Posterior cingulate gyrus (tissue), 11 donors: Measurements from ENCODE around the gene SNX24.

Source experiments
- DNase-seq, 10 donors: peaks; one replicate each; pipeline versions ENCODE4 v3.0.0 to v3.0.0-alpha.2; 2020 to 2021; ENCODE audit warnings: mixed read lengths in 3 of 10
- intact Hi-C: fragments of 100-400 bp; cut with DNase I; formaldehyde crosslinking; loops from one replicate; pipeline ENCODE4 v1.15.1; 2023

SNX24 gene

DNA sequence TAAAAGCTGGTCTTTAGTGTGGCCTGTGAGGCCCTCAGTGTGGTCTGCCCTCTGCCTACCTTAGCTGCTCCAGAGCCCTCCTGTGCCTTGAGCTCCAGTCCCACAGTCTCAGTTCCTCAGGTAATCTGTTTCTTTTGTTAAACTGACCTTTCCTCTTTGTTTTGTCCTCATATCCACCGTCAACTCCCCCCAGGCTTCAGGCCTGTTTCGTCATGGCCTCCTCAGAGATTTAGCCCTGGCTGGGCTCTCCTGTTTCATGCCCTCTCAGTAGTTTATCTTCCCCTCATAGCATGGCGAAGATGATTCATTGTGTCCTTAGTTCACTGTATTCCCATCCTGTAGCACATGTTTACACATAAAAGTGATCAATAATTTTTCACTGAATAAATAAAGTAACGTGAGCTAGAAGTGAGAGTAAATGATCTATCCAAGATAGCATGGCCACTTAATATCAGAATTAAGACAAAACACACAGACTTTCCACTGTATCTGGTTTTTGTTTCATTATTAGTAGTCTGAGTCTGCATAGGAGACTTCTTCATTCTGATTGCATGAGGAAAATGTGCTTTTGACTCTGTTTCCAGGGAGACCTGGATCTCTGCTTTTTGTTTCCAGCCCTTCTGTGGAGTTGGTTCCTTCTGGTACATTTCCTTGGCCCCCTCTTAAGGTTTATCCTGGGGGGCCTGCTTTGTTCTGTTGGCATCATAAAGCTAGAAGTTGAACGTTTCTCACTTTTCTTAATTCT is 70.5 kb downstream of the SNX24 start:
- intact Hi-C loops = no loop called here
- DNase-seq = no peak

DNA sequence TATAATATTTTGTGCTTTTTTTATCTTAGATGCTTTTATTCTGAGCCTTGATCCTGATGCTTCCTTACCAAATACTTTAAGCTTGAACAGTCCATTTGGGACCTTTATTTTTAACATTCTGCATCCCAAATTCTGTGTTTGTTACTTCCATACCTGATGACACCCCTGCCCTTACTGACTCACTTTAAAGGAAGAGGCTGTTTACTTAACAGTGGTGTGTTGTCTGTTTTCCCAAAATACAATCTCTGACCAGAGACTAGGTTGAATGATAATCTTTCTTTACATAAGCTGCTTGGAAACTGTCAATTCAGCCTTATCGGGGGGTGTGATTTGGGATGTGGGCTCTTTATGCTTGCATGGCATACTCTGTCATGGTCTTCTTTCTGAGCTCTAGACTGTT is 71.1 kb downstream of the SNX24 start:
- intact Hi-C loops = no loop called here
- no peak for DNase-seq

DNA sequence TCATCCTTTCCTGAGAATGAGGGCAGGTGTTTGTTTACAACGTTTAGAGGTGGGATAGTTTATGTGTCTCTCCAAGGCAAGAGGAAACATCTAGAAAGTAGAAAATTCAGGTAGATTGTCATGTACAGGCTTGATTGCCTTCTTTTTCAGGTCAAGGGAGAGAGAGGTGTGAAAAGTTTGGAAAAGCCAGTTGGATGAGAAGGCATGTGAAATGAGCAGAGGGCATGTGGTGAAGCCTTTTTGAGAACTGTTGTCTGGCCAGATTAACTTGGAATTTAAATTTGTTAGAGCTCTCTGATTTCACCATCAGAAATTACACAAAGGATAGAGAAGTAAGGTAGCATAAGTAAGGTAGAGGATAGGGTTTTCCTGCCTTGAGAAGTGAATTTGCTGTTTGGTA is 74.6 kb downstream of the SNX24 start:
- DNase-seq = no peak
- intact Hi-C loops = no loop called here

DNA sequence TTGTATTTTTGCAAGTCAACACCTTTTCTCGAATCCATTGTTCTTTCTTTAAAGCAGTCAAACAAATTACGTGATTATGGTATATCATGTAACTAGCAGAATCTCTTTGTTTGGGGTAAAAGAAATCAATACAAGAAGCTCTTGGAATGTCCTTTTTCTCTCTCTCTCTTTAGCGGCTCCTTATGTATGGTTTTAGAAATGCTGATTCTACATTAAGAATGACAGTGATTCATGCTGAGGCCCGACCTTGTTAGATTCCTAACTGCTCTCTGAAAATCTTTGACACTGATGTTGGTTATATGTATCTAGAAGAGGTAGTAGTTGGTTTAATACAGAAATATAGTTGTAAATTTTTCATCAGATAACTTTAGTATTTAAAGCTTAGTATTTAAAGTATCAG is 76.4 kb downstream of the SNX24 start:
- DNase-seq = no peak
- intact Hi-C loops = no loop called here

DNA sequence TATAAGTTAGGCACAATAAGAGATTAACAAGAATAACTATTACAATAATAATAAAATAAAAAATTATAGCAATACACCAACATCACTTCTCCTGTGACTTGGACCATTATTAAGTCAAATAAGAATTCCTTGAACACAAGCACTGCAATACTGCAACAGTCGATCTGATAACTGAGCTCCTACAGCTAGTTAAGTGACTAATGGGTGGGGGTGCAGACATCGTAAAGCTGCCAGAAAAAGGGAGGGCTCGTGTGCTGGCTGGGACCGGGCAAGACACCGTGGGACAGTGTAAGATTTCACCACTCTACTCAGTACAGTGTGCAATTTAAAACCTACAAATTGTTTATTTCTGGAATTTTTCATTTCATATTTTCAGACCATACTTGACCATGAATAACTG is 78.8 kb downstream of the SNX24 start:
- no peak for DNase-seq
- intact Hi-C loops = no loop called here

DNA sequence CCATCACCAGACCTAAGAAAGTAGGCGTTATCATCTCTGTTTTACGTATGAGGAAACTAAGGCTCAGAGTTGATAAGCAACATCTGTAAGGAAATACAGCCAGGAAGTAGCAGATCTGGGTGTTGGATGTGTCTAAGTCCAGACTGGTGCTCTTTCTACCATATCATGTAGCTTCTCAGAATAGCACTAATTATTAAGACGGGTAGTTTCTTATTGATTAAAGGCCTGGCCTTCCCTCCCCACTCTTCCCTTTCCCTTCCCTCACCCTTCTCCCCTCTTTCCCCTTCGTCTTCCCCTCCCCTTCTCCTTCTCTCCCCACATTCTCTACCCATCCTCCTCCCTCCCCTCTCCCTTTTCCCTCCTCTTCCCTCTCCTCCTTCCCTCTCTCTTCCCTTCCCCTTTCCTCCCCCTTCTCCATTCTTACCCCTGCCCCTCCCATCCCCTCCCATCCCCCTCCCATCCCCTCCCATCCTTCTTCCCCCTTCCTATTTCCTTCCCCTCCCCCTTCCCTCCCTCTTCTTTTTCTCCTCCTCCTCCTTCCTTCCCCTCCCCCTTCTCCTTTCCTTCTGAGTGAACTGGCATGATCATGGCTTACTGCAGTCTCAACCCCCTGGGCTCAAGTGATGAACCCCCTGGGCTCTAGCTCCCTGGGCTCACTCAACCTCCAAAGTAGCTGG is 79.4 kb downstream of the SNX24 start:
- DNase-seq = no peak
- intact Hi-C loops = no loop called here

DNA sequence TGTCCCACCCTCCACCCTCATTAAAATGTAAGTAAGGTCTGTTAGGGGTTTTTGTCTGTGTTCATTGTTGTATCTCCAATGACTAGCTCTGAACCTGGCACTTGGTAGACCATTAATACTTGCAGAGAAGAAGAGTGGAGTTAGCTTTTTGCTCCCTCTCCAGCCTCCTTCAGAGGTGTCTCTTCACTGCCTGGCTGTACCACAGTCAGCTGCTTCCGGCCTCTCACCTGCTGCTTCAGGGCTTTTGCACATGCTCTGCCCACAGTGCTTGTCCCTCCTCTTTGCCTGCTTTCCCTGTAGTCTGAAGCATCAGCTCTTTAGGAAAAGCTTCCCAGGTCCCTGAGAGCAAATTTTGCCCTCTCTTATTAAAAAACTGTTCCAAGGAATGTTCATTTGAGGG is 83.6 kb downstream of the SNX24 start:
- no peak for DNase-seq
- intact Hi-C loops = no loop called here

DNA sequence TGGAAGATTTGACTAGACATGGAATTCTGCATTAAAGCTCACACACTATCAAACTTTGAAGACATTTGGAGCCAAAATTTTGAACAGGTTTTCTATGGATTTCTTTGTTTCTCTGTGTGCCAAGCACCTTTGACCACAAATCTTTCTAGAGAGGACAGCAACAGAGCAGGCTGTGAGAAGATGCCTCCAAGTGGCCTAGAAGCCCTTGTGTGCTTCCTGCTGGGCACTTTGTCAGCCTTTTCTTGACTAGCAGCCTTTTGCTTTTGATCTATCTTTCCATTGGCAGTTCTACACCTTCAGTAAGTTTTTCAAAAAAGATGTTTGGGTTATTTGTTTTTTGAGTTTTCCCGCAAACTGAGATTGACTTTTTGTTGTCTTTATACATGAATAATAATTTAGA is 84.6 kb downstream of the SNX24 start:
- intact Hi-C loops = no loop called here
- DNase-seq = no peak

DNA sequence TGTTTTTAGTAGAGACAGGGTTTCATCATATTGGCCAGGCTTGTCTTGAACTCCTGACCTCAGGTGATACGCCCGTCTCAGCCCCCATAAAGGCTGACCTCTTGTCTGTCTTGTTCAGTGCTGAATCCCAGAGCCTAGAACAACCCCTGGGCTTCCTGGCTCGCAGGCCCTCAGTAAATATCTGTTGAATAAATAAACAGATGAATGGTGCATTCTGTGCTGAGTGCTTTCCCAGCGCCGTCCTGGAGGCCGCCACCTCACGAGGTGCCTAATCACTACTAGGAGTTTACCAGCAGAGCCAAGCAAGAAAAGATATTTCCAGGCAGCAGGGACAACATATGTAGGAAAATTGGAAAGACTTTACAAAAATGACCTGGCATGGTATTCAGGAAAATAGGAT is 88.5 kb downstream of the SNX24 start:
- intact Hi-C loops = no loop called here

DNA sequence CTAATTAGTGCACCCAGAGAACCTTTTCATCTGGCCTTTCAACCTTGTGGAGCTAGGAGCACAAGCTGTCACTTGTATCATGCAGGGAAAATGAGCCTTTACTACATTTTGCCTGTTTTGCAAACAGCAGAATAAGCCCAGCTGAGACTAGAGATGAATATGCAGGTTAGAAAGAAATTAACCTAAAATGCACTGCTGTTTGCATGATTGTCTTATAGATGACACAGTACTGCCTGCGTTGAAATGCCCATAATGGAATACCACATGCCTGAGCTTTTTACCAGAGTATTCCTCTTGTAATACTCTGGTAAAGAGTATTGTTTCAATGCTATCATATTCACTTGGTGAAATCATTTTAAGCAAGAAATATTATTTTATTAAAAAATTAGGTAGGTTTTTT is 90.7 kb downstream of the SNX24 start:
- intact Hi-C loops = no loop called here
- DNase-seq = no peak

More for the DNA sequence above, 88.5 kb downstream of the SNX24 start:
- no peak for DNase-seq

DNA sequence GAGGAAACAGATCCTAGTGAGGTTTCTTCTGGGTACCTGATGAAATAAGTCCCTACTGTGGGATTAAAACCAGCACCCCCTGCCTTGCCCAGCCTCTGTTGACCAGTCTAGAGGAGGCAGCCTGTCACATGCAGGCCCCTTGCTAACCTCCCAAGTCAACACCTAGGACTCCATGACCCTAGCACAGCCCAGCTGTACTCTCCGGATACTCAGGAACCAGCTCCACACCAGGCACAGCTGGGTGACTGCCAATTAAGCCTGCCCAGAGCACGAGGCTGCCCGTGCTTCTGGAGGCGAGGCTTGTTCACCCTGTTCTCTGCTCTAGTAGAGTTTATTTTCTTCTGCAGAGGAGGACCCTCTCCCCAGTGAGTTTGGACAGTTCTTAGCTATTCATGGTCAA is 92.5 kb downstream of the SNX24 start:
- intact Hi-C loops = no loop called here
- DNase-seq = peak in 4 of 10 donors; percentile 8 to 72 (median 16)

DNA sequence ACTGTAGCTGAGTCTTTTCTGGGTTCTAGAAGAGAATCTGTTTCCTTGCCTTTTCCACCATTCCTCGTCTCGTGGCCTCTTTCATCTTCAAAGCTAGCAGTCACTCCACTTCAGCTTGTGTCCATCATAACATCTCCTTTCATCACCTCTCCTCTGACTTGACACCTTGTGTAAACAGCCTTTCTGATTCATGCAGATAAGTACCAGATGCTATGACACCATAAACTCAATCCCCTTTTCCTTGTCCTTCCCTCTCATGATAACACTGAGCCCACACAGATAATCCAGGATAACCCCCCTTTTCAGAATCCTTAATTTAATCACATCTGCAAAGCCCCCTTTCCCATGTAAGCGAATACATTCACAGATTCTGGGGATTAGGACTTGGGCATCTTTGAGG is 95.5 kb downstream of the SNX24 start:
- no peak for DNase-seq
- intact Hi-C loops = no loop called here

DNA sequence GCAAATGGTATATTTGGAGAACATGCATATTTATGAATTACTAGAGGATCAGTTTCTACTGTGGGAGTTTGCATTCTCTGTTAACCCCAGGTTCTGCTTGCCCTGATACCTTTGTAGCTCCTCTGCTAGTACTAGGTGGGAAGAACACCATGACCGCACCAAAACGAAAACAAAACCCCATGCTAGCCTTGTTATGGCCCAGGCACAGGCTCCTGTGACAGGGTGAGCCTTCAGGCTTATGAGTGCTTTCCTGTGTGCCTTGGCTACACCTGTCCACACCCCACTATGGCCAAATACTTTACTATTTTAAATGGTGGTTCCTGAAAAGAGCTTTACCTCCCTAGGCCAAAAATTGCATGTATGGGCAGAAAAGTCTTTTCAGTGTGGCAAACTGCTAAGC is 96.3 kb downstream of the SNX24 start:
- intact Hi-C loops = no loop called here
- DNase-seq = peak in 1 of 10 donors; percentile 37

DNA sequence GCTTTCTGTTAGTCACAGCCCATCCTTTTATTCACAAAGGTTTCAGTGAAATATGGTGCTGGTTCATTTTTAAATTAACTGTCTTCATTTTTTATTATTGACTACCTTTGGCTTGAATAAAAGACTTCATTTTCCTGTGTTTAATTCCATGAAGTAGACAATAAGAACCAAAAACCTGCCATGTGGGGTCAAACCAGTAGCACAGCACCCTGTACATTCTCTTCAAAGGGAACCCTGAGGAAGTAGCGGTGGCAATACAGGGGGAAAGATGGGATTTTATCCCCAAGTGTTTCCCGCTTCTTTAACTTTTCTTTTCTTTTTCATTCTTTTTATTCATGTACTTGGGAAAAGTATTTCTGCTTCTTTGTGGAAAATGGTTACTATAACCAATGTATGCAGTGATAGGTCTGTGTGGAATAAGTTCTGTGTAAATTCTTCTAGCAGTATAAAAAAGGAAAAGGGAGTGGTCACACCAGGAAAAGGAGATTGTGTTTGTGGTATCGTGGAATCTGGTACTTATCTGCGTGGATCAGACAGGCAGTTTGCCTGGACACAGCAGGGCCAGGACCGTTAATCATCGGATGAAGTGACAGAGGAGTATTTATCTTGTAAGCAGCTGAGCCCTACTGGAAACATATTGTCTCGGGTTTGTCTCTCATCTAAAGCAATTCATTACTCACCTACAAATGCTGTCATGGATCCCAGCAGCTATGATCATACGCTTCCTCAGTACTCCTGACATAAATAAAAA is 96.9 kb downstream of the SNX24 start:
- no peak for DNase-seq
- intact Hi-C loops = no loop called here

DNA sequence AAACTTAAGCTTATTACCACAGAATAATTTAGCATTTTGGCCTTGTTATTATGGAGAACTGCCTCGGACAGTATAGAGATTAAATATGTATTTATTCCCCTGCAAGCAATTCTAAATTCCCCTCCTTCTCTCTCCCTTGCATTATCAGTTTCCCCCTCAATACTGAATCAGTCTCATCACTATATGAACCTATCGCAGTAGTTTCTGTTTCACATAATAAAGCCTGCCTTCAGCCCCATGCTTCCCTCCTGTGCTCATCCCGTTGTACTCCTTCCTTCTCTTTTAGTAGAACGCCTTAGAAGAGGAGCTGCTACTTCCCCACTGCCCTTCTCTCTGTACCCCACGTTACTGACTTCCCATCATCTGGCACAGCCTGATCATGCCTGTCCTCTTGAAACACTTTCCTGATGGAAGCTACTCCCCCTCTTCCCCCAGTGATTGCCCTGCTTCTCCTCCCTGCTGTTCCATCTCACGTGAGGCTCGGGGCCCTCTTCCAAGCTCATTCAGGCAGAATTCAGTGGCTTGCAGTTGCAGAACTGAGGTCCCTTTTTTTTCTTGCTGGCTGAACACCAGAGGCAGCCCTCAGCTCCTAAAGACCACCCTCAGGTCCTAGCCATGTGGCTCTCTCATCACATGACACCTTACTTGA is 97.8 kb downstream of the SNX24 start:
- DNase-seq = peak in 2 of 10 donors; percentile 22 to 25
- intact Hi-C loops = no loop called here

DNA sequence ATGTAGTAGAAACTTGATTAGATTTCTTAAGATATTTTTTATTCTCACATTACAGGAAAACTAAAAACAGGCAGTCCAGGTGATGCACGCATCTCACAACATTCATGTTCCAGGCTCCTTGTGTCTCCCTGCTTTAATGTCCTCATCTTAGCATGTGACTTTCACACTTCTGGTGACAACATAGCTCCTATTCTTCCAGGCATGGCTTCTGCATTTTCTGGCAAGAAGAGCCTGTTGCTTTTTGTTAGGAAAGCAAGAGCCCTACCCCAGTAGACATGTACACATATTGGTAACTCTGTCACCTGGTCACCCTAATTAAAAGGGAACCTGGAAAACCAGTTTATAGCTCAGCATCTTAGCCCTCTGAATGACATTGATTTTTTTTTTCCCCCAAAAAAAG is 98.6 kb downstream of the SNX24 start:
- intact Hi-C loops = no loop called here
- DNase-seq = no peak

DNA sequence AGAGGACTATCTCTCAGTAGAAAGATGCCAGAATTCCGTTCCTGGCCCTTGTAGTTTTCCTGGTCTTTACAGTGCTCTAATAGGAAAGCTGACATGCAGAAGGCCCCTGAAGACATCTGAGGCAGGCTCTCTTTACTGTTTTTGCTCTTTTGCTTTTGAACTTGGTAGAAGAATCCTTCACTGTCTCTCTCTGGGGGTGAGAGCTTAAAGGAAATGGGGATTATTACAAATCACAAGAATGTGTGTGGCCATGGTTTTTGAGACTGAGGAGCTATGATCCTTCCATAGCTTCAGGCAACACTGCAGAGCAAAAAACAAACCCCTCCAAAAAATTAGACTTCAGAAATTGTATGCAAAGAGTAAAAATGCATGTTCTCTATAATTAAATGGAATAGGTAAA is 102.0 kb downstream of the SNX24 start:
- DNase-seq = no peak

DNA sequence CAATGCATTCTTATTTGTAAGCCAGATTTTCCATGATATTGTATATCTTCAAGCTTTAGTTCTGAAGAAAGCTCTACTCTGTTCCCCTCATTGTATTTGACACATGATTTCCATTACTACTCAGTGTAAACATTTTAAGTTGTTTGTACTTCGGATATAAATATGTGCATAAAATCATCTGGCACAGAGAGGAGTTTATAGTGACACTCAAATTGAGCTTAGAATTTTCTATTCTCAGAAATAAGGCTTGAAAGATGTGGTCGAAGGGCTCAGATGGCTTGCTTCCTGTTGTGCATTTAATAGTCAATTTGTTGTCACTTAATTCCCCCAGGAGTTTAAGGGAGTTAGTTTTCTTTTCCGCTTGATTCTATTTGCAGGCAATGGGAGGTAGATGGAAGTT is 102.4 kb downstream of the SNX24 start:
- DNase-seq = no peak
- intact Hi-C loops = no loop called here

More for the DNA sequence above, 102.0 kb downstream of the SNX24 start:
- intact Hi-C loops = no loop called here

DNA sequence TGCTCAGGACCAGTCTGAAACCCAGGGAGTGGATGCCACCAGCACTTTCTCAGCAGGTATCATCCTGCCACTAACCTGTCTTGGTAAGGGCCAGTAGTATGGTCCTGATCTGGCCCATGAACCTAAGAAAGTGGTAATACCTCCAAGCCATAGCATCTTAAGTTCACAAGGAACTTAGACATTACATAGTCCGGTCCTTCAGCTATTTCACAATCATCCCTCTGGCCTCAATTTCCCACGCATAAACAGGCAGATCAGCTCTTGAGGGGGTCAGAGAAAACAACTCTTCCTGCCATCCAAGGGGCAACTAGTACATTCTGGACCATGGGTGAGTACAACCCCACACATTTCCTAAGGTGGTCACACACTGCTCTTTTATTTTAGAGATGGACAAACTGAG is 102.9 kb downstream of the SNX24 start:
- intact Hi-C loops = no loop called here
- no peak for DNase-seq

DNA sequence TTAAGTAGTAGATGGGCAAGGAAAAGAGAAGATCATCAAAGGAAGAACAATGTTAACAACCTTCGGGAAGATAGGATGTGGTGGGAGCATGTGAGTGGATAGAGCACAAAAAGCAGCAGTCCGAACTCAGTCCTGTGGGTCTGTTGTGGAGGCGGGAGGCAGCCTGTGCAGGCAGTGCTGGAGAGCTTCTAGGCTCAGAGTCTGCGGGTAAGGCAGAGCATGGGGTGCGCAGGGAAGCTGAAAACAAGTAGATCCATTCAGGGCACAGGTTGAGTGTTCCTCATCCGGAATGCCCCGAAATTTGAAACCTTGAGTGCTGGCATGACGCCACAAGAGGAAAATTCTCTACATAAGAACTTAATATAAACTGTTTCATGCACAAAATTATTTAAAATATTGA is 106.2 kb downstream of the SNX24 start:
- DNase-seq = peak in 2 of 10 donors; percentile 62 to 82
- intact Hi-C loops = no loop called here

DNA sequence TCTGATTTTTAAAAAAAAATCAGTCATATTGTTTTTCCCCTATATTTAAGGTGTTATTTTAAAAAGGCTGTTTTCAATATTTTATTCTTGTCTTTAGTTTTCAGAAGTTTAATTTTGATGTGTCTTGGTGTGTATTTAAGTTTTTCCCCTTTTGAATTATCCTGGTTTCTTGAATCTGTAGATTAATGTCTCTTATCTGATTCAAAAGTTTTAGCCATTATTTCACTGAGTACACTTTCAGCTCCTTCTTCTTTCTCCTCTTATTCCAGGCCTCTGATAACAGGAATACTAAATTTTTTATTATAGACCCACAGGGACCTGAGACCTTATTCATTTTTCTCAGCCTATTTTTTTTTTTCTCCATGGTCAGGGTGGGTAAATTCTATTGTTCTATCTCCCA is 109.3 kb downstream of the SNX24 start:
- DNase-seq = no peak
- intact Hi-C loops = no loop called here
